ENCODE data around the gene LINC00237. TPM values are rescaled to one million over a fixed set of nuclear protein-coding genes. Genes with fewer than 3 reads are reported as not detected.
A peak's percentile ranks its signal among the peaks of the same experiment; 100 is the strongest.

The LINC00237 gene
- total RNA-seq, 1 donor from 2014 or later = not detected

DNA sequence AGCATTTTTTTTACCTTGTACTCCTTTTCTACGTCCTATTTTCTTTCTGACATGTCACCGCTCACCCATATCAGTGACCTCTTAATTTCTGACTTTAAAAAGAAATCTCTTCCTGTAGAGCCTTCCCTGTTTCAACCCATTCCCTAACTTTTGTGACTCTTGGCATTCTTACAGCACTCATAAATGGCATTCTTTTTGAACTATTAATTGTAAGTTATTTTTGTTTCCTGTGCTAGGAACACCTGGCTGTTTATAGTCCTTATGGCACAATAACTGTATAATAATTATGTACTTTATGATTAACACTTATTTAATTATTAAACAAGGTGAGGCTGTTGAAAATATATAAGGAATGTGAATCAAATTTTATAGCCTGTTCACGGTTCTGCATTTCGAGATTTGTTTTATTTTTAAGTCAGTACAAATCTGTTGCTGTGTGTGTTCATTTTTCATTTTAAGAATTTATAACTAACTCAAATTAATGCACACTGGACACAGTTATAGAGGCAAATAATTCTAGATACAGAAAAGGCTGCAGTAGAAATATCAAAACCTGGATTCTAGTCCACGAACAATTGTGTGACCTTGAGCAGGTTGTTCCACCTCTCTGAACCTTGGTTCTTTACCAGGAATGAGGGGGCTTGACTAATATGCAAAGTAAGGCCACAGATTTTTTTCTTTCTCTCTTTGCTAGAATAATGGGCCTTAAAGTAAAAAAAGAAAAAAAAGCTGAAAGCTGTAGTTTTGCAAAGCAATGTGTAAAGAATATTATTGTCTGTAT, 21.2 kb upstream of the LINC00237 start:
- no peak for DNase-seq (ENCODE audit: extremely low spot score in 2 of 2)
- no peaks in the 10 kb centered on the region for H3K9me3 ChIP-seq
- no peaks in the 10 kb centered on the region for H3K36me3 ChIP-seq
- no peaks in the 10 kb centered on the region for H3K27me3 ChIP-seq
- TF ChIP-seq POLR2AphosphoS5 (IDR thresholded peaks at IDR 0.05; ENCODE audit: insufficient read depth in 1 of 2, low read depth in 1 of 2) = no peak
- TF ChIP-seq, protein P1, sequence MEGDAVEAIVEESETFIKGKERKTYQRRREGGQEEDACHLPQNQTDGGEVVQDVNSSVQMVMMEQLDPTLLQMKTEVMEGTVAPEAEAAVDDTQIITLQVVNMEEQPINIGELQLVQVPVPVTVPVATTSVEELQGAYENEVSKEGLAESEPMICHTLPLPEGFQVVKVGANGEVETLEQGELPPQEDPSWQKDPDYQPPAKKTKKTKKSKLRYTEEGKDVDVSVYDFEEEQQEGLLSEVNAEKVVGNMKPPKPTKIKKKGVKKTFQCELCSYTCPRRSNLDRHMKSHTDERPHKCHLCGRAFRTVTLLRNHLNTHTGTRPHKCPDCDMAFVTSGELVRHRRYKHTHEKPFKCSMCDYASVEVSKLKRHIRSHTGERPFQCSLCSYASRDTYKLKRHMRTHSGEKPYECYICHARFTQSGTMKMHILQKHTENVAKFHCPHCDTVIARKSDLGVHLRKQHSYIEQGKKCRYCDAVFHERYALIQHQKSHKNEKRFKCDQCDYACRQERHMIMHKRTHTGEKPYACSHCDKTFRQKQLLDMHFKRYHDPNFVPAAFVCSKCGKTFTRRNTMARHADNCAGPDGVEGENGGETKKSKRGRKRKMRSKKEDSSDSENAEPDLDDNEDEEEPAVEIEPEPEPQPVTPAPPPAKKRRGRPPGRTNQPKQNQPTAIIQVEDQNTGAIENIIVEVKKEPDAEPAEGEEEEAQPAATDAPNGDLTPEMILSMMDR (IDR thresholded peaks at IDR 0.05) = no peak
- TF ChIP-seq POLR2A (IDR thresholded peaks at IDR 0.05) = no peak
- H3K27ac ChIP-seq = peak overlapping the region; percentile 85
- H3K4me3 ChIP-seq = peak overlapping the region in 1 of 2 donors; percentile 89
- intact Hi-C loops (cut with DNase I) = no loop called here
- H3K4me1 ChIP-seq = peaks cover 16% of the 10 kb centered on the region

DNA sequence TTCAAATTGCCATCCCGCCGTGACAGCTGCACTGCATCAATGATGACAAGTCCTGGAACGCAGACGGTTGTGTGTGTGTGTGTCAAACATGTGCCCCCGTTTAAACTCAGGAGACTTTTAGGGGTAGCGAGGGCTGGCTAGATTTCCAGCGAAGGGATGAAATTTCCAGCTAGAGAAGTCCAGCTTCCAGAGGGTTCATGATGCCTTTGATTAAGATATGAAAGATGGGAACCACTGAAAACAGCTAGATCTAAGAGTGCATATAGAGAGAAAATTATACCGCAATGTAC, 20.4 kb upstream of the LINC00237 start:
- no peak for DNase-seq (ENCODE audit: extremely low spot score in 2 of 2)
- Histone ChIP-seq H3K27ac (peak overlapping the region; percentile 85), H3K4me1 (peaks cover 16% of the 10 kb centered on the region), H3K36me3 (no peaks in the 10 kb centered on the region), H3K27me3 (no peaks in the 10 kb centered on the region), H3K9me3 (no peaks in the 10 kb centered on the region), H3K4me3 (peak overlapping the region; percentile 74 to 89)
- TF ChIP-seq POLR2AphosphoS5 (IDR thresholded peaks at IDR 0.05; ENCODE audit: insufficient read depth in 1 of 2, low read depth in 1 of 2) (no peak), POLR2A (IDR thresholded peaks at IDR 0.05) (no peak)
- TF ChIP-seq, protein P1 (IDR thresholded peaks at IDR 0.05) = no peak
- intact Hi-C loops (cut with DNase I) = no loop called here

DNA sequence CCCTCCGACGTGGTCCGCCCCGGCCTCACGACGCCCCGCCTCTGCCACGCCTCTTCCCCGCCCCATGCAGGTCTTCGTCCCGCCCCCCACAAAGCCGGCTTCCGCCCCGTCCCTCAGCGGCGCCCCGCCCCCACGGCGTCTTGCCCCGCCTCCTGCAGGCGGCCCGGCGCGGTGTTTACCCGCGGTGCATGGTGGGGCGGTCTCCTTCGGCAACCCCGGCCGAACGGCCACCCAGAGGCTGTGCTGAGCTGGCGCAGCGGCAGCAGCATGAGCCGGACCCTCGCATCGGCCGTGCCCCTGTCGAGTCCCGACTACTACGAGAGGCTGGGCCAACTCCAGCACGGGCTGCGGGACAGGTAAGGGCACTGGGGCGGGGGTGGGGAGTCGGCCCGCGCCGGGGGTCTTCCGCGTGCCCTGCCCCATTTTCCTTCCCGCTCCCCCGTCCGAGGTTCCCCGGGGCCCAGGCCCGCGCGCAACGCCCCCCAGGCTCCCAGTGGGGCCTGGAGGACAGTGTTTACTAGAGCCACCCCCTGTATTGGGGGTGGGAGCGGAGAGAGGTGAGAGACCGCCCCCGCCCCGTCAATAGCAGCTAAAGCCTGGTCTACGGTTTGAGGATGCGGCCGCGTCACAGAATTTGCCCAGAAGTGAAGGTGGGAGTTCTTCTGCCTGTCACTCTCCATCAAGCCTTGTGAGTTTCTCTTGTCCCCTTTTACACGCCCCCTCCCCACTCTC, 19.9 kb upstream of the LINC00237 start, which contains the start of gene KIZ:
Gene KIZ, plus strand, starts transcription at position 234 of the 732 bp plus-strand sequence. Its CDS starts 34 bp downstream, at position 268.
- peak within 1 kb of the TSS; percentile 85 for H3K27ac ChIP-seq
- no peaks in the 10 kb centered on the region for H3K27me3 ChIP-seq
- DNase-seq (ENCODE audit: extremely low spot score in 2 of 2) = peak in 1 of 2 donors; percentile 93
- H3K9me3 ChIP-seq = no peaks in the 10 kb centered on the region
- peaks cover 16% of the 10 kb centered on the region for H3K4me1 ChIP-seq
- intact Hi-C loops (cut with DNase I) = no loop called here
- H3K4me3 ChIP-seq = peak within 1 kb of the TSS; percentile 74 to 89
- TF ChIP-seq, protein P1 (IDR thresholded peaks at IDR 0.05) = peak in 2 of 3 experiments; percentile 31 to 50
- TF ChIP-seq POLR2AphosphoS5 (IDR thresholded peaks at IDR 0.05; ENCODE audit: insufficient read depth in 1 of 2, low read depth in 1 of 2) (peak; percentile 74 to 89), POLR2A (IDR thresholded peaks at IDR 0.05) (peak in 1 of 2 donors; percentile 63)
- H3K36me3 ChIP-seq = no peaks in the 10 kb centered on the region

DNA sequence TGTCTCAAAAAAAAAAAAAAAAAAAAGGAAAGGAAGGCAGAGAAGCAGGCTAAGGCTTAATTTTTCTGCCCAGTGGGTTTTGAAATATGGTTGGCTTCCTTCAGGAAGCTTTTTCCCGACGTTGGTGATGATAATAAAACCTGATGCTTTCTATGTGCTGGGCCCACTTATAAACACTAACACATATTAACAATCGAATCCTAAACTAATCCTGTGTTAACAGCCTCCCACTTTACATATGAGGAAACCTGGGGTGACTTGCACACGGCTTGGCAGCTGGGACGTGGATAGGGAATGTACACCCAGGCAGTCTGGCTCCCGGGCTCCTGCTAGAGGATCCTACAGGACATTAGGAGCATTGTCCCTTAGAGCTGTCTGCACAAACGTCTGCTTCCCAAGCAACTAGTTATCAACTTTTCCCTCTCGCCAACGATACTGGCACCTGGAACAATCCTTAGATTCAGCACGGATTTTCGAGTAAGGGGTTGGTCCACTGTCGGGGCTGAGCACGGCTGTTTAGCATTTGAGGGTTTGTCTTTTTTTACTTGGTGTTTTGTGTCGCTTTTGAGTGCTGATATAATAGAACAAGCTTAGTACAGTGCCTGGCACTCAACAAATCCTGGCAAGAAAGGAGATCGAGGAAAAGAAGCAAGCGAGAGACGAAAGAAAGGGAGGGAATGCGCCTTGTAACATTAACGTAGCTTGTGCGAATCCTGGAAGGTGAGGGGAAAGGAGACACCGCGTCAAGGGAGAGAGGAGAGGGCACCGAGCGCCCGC, 19.1 kb upstream of the LINC00237 start:
- Histone ChIP-seq H3K4me1 (peaks cover 16% of the 10 kb centered on the region), H3K36me3 (no peaks in the 10 kb centered on the region), H3K9me3 (no peaks in the 10 kb centered on the region), H3K27ac (peak overlapping the region; percentile 85), H3K4me3 (peak overlapping the region; percentile 74 to 89), H3K27me3 (no peaks in the 10 kb centered on the region)
- intact Hi-C loops (cut with DNase I) = no loop called here
- TF ChIP-seq POLR2AphosphoS5 (IDR thresholded peaks at IDR 0.05; ENCODE audit: insufficient read depth in 1 of 2, low read depth in 1 of 2) = no peak
- TF ChIP-seq, protein P1 (IDR thresholded peaks at IDR 0.05) = peak in 1 of 3 experiments; percentile 10
- no peak for DNase-seq (ENCODE audit: extremely low spot score in 2 of 2)
